T-helper 2 cell (primary cell): Measurements from ENCODE around the gene EYA2.
A peak's percentile ranks its signal among the peaks of the same experiment; 100 is the strongest.
"Not testable (repeated sequence)": the region's sequence is repeated elsewhere in the genome, so short reads cannot be mapped to it uniquely, and the experiment has no call there.

Experiments used
- DNase-seq, 5 experiments: peaks; one replicate each; pipeline versions ENCODE4 v3.0.0 to v3.0.0-alpha.2; 2012 to 2022
- total RNA-seq, 2 donors: gene quantifications; one replicate each; lab custom pipeline; 2026; lab: John Stamatoyannopoulos, UW

EYA2 gene, protein sequence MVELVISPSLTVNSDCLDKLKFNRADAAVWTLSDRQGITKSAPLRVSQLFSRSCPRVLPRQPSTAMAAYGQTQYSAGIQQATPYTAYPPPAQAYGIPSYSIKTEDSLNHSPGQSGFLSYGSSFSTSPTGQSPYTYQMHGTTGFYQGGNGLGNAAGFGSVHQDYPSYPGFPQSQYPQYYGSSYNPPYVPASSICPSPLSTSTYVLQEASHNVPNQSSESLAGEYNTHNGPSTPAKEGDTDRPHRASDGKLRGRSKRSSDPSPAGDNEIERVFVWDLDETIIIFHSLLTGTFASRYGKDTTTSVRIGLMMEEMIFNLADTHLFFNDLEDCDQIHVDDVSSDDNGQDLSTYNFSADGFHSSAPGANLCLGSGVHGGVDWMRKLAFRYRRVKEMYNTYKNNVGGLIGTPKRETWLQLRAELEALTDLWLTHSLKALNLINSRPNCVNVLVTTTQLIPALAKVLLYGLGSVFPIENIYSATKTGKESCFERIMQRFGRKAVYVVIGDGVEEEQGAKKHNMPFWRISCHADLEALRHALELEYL
- total RNA-seq: 0 to 0.34 reads per million in 2 donors

DNA sequence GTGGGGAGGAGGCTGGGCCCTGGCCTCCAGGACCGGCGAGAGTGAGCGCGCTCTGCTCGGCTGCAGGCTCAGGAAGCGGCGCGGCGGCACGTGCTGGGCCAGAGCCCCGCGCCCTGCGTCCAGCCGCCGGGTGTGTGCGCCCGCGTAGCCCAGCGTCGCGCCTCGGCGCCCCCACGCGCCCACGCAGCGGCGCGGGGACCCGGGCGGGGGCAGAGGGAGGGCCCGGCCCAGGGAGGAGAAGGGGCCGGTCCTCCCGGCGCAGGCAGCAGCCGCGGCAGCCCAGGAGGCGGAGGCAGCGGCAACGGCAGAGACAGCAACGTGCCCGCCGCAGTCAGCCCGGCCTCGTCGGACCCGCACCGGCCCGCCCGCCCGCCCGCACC, at the start of gene EYA2:
Gene EYA2, plus strand, starts transcription at position 265 of the 380 bp plus-strand sequence. CDS start 95,168 bp downstream, outside the sequence.
- no peak for DNase-seq

DNA sequence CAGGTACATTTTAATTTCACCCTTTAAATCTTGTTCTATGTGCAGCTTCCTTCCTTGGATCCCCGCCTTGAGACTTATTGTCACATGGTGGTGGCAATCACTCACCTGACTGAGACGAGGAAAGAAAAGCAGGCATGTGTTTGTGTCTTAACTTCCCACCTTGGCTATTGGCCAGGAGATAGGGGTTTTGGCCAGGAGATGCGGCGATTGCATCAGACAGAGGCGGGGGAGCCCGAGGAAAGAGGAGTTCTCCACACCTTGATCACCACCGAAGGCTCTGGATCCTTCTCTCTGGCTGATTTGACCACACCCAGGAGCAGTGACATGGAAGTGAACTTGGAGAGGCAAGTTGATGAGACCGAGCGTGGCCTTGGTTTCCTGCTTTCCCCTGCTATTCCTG, 49.7 kb upstream of the EYA2 start:
- no peak for DNase-seq

DNA sequence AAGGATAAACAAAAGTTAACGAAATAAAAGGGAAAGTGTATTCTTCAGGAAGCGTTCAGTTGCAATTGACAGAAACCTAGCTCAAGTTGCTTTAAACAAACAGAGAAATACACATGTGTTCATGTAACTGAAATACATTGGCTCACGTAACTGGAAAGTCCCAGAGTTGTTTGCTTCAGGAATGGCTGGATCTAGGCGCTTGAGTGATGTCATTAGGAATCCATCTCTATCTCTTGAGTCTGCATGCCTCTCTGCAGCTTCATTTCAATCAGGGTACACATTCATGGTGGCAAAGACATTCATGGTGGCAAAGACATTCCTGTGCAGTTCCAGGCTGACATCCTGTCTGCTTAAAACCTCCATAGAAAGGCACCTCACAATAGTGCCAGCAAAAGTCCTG, 45.4 kb upstream of the EYA2 start:
- DNase-seq: no peak

DNA sequence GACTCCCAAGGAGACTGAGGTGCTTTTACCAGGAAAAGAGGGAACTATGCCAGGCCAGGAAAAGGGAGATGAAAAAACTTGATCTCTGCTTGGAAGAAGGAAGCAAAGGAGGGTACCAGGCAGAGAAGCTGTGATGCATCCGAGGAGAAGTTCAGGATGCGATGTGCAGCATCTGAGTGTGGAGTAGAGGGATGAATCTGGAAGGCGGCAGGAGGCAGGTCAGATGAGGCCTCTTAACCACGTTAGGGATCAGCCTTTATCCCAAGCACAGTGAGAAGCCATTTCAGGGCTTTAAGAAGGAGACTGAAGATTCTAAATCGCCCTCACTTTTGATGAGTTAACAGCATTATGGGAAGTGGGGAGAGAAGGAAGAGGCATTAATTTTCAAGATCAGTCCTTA, 44.9 kb upstream of the EYA2 start:
- no peak for DNase-seq

DNA sequence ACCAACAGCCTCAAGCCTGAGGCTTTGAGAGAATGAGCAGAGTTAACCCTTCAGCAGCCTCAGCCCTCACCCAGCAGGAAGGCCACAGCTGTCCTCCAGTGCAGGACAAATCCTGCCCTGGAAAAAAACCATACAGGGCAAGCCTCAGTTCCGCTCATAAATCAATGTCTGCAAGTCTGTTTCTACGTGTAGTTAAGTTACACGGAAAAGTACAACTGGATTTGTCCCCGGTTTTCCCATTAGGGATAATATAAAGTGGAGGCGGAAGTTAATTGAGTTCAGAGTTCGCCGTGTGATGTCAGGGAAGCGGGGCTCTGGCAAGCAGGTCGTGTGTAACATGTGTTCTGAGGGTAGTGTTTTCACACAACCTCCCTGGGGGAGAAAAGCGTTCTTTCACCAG, 44.2 kb upstream of the EYA2 start:
- DNase-seq: no peak

DNA sequence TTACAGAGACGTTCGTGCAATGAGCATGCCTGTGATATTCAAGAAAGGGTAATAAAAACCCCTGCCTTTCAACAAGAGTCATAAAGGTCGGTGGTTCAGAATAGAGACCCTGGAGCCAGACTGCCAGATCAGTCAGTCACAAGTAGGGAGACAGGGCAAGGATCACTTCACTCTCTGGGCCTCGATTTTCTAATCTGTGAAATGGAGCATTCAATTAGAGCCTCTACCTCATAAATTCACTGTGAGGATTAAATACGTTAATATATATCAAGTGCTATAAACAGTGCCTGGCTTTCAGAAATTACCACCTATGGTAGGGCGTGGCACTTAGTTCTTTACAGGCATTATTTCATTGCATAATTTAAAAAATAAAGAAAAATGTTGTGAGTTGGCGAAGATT, 43.7 kb upstream of the EYA2 start:
- no peak for DNase-seq

DNA sequence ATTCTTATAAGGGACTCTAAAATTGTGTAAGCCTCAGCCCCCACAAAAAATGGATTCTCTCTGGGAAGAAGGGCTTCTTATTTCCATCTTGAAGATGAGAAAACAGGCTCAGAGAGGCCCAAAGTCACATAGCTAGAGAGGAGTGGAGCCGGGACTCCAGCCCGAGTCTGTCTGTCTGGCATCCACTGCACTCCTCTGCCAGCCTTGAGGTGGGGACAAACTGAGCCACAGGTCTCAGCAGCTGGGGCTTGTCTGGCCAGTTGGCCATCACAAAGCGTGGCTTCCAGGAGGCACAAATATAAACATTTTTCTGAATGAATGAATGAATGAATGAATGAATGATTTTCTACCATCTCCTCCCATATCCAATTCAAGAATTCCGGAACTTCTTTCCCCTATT, 42.9 kb upstream of the EYA2 start:
- DNase-seq: no peak

DNA sequence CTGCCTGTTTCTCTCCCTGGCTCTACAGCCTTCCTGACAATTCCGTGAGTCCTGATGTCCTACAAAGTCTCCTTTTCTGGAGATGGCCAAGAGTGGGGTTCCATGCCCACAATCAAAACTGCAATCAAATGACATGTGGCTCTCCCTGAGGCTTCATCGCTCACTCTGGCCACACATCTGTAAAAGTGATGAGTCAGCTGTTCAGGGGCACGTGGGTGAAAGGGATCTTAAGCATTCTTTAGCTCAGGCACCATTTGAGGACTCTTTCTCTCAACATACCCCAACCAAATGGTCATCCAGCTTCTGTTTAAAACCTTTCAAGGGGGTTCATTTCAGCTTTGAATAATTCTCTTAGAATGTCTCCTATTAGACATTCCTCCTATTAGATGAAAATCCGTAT, 42.3 kb upstream of the EYA2 start:
- DNase-seq: no peak

DNA sequence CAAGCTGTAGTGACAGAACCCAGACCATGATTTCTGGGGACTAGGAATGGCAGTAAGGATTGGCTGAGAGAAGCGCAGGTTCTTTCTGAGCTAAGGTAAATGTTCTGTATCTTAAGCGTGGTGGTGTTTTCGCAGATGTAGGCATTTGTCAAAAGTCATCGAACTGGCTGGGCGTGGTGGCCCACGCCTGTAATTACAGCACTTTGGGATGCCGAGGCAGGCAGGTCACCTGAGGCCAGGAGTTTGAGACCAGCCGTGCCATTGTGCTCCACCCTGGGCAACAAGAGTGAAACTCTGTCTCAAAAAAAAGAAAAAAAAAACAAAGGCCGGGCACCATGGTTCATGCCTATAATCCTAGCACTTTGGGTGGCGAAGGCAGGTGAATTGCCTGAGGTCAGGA, 40.7 kb upstream of the EYA2 start:
- DNase-seq: no peak

DNA sequence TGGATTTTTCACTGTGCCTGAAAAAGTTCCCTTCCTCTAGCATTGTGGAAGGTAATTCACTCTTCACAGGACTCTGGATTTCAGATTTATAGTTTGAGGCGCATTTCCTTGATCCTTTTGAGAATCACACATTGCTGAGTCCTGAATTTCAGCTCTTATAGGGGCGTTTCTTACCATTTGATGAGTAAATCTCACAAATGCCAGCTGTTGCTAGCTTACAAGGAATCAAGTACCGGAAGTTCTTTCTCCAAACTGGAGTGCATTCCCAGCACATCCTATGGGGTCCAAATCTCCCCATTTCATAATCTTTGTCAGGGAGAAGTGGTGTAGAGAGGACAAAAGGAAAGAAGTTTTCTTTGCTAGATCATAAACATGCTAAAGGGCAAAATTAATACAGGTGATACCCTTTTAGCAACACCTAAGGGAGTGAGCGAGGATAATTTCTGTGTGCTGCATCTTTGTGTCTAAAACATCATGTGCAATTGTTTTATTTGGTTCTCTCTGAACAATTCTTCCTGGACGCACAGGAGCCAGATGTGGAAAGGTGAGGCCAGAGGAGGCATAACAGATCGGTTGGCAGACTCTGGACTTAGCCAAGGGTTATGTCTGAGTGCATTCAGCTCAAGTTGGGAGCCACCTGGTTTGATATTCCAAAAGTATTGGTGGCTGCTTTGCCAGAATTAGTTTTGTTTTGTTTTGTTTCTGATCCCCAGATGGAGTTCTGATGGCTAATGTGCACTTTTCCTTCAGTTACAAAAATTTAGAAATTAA, 37.4 kb upstream of the EYA2 start:
- DNase-seq: no peak

DNA sequence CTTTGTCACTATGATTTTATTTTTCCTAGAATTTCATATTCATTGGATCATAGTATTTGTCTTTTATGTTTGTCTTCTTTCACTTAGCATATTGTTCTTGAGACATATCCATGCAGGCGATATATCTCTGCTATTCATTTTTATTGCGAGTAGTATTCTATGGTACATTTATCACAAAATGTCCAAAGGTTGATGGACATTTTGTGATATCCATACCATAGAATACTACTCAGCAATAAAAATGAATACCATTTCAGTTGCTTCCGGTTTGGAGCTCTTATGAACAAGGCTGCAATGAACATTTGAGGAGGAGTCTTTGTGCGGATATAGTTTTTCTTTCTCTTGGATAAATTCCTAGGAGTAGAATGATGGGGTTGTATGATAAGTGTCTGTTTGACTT, 28.8 kb upstream of the EYA2 start:
- DNase-seq: no peak

DNA sequence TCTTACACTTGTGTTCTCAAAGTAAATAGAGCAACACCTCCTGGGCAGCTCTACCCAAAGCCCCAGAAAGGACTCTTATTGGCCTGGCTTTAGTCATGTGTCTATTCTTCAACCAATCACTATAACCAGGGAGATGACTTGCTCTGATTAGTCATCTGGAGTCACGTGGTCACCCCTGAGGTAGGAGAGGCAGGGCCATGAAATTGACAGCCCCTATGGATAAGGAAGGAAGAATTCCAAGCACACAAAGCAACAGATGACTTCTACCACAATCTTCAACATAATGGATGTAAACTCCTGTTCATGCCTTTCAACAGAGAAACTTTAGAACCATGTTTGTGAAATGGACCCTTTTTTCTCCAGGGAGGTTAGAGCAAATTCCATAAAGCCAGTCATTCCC, 24.6 kb upstream of the EYA2 start:
- no peak for DNase-seq

DNA sequence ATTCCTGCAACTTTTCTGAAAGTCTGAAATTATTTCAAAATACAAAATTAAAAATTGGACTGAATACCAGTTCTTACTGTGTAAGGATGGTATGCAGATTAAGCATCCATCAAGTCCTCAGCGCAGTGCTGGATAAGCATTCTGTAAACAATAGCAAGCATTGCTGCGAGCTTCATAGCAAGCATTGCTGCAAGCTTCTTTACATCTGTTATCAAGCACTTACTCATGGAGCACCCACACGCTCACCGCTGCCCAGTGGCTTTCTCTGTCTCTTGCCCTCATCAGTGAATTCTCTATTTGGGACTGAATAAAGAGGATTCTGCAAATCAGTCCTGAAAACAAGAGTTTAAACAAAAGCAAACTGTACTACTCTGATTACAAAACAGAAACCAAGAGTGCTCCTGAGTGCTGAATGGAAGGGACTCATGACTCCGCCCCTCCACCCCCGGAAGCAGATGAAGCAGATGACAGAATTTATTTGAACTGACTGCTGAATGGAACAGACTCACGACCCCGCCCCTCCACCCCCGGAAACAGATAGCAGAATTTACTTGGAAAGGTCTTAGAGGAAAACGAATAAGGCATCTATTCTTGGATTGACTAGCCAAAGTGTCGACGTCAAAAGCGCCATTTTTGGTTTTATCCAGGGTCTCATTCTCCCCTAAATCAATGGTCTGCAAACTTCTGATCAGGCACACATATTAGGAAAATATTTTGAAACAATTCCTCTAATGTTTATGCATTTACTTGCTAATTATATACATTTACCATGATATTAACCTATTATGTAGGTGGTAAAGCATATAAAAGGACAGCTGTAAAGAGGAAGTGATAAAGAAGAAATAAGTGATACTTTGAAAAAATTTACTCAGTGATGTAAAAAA, 22.1 kb upstream of the EYA2 start:
- DNase-seq: peak in 1 of 5 experiments; percentile 20

DNA sequence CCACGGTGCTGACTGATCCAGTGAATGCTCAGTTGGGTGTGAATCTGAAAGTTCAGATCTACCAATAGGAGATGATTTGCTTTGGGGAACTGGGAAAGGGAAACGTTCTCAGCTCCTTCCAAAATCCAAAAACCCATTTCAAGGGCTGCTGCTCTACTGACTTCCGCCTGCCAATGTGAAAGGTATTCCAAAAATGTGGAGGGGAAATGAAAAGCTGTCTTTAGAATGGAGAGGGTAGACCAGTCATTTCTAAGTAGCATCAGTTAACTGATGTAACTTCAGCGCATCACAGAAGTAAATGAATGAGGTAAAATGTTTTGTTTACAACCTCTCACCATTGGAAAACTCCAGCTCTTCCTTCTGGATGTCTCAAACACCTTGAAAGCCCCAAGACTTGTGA, 19.6 kb upstream of the EYA2 start:
- no peak for DNase-seq

DNA sequence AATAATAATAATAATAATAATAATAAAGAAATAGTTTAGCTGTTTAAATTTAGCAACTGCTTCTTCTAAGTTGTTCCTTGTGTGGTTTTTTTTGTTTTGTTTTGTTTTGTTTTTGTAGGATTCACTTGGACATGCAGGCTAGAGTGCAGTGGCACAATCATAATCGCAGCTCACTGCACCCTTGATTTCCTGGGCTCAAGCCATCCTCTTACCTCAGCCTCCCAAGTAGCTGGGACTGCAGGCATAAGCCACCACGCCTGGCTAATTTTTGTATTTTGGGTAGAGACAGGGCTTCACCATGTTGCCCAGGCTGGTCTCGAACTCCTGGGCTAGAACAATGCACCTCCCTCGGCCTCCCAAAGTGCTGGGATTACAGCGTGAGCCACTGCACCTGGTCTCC, 15.3 kb upstream of the EYA2 start:
- DNase-seq: no peak

DNA sequence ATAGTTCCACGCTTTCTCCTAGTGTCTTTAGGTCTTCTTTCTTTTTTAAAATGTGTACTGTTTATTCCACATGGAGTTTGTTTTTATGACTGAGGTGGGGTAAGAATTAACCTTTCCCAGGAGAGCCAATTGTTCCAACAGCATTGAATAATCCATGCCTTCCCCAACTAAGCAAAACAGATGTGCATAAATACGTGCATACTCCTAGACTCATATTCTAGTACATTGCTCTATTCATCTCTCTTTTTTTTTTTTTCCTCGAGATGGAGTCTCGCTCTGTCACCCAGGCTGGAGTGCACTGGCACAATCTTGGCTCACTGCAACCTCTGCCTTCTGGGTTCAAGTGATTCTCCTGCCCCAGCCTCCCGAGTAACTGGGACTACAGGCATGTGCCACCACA, 14.7 kb upstream of the EYA2 start:
- DNase-seq: not testable (repeated sequence)

DNA sequence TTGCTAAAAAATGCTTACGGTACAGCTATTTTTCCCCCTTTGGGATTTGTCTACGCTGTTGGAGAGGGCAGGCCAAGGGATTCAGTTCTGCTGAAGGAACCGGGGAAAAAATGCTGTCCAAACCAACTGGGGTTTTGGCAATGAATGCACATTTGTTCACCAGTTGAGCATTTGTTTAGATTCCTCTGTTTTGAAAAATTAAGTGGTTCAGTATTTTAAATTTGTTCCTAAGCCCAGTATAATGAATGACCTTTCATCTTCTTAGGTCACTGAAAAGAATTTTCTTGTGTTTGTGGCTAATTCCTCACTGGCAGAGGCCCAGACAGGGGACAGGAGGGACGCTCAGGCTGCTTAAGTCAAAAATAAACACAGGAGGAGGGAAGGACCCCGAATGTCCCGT, 10.8 kb upstream of the EYA2 start:
- no peak for DNase-seq

DNA sequence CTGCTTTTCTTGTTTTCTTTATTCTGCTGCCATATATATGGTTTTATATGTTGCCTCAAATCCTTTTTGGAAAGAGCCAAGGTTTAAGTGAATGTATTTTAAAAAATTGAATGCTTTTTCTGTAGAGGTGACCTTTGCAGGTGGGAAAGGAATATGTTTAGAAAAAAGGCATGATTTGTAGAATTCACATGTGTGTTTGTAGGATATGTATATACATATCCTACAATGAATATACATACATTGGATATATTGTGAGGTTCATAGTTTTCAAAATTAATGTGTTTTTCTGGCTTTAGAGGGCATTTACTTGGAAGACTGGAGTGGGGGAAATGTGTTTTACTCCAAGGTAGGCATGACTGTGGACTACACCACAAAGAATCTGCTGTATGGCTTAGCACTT, 4.0 kb upstream of the EYA2 start:
- DNase-seq: no peak

DNA sequence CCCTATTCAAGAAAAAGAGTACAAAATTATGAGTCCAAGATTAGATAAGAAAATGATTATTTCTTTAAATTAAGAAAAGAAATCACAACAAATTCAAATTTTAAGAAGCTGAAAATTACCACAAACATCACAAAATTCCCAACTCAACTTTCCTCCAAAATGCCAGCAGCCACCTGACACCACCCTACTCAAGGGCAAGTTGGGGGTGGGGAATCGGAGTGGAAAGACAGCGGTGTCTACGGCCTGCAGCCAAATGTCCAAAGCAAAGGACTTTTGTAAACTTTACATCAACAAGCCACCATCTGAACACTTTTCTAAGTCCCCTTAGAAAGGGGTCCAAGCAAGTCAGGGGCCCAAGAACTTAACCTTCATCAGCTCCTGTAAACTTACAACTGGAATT, 1.6 kb upstream of the EYA2 start:
- no peak for DNase-seq

DNA sequence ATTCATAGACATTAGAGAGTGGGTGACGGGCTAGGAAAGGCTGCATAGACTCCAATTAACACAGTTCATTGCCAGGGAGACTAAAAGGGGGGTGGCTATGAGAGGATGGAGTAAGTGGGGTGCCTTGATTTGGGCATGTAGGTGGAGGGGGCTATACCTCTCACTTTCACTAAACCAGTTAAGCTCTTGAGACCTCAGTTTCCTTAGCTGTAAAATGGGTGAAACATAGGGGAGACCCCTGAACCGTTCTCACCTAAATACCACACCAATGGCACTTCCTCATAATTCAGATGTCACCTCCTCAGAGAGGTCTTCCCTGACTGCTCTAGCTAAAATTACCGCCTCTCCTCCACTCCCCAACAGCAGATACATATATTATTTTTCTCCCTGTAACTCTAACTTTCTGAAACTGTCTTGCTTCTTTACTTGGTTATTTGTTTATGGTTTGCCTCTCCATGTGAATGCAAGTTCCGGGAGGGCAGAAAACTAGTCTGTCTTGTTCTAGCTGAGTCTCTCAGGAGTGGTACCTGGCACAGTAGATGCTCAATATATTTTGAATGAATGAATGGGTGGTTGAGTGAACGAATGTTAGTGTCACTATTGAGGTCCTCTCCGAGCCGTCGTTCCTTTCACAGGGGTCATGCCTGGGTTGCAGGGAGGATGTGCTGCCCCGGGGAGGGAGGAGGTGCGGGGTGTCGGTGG, 615 bp upstream of the EYA2 start:
- no peak for DNase-seq

DNA sequence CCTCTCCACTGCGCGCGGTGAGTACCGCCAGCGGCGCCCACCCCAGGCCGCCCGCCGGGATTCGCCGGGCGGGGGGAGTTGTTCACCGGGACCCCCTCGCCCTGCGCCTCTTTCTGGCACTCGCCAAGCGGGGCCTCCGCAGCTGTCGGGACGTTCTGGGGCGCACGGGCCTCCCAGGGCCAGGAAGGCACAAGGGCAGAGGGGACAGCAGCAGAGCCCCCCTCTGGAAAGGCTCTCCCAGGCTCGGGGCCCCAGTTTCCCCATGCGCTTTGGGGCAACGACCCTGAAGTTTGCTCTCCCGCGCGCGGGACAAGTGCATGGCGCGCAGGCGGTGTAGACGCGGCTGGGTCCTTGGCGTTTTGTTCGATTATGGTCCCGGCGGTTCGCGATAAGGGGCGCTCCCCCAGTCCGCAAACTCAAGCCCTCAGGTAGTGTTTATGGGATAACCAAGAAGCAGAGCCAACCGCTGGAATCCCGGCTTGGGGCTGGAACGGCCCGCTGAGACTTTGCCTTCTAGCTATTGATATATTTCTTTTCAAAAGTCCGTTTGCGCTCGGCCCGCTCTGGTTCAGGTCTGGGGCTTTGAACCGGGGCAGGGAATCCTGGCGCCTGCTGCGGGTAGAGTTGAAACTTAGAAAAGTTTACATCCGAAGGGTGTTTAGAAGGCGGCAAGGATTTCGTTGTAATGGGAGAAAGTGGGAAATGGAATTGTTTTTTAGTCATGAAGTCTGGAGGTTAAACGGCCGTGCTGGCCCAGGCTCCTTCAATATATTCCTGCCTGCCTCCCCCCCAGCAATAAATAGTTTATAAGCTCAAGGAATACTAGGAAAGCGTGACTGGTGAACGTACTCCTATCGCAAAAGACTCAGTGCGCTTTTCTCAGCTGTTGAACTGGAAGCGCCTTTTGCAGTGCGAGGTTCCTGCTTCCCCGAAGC, 595 bp downstream of the EYA2 start:
- peak in 1 of 5 experiments; percentile 10 for DNase-seq
